HG03558 (cell line): ENCODE results near the gene ARSG.

Source experiments
- ATAC-seq: cut with Tn5 transposase; IDR thresholded peaks from one replicate; pipeline ENCODE4 v1.9.1; 2021; ENCODE audit warnings: moderate number of reproducible peaks; ENCODE audit not compliant: unreplicated experiment; ENCODE audit errors: extremely low read depth

ARSG gene

DNA sequence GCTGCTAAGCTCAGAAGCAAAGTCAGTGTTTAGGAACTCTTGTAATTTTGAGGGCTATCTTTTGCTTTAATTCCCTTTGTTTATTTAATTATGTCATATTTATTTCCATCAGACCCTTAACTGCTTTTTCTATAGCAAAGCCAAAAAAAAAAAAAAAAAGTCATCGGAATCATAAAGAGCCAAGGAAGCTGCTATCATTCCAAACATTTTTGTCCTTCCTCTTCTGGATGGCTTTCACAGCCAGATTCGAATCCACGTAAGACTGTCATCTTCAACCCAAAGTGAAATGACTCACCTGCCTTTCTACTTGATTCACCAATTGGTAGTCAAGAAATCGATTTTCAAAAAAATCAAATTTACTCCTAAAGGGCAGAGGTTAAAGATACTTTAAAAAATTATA, 127.6 kb downstream of the ARSG start:
- no peak for ATAC-seq

DNA sequence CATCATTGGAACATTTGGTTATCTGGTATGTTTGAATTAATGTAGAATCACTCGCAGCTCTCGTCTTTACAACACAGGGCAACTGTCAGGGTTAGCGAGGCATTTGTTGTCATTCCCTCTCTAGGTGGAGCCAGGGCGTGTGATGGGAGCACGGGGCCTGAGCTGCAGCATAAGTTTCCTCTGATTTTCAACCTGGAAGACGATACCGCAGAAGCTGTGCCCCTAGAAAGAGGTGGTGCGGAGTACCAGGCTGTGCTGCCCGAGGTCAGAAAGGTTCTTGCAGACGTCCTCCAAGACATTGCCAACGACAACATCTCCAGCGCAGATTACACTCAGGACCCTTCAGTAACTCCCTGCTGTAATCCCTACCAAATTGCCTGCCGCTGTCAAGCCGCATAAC, 128.8 kb downstream of the ARSG start:
- no peak for ATAC-seq

DNA sequence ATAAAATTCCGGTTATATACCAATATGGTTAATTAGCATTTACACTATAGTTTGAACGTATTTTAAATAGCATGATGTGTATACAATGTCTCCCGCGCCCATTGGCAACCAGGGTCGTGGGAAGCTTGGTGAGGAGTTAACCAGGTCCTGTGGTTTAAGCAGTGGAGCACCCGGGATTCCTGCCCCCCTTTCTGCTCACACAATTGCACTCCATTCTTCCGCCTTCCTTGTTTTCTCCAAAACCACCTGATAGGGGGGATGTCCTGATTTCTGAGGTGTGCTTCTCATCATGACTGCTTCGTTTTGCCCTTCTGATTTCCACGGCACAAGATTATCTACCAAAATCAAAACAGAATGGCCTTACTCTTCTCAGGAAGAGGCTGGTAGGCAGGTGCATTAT, 130.2 kb downstream of the ARSG start:
- no peak for ATAC-seq

DNA sequence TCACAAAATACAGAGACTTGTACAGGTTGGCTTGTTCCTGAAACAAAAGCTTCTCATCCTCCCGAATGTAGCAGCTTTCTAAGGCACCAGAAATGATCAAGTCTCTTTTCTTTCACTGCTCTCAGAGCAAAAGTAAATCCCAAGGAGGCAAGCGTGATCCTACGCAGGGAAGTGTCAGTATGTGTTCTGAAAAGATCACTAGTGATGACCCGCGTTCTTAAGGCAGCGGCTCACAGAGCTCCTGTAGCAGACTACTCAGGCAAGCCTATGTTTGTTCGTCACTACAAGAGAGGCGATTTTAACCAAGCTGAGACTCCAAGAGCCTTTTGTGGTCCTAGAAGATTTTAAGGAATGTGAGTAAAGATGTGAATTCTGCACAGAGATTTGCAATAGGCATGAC, 131.5 kb downstream of the ARSG start:
- ATAC-seq: no peak

DNA sequence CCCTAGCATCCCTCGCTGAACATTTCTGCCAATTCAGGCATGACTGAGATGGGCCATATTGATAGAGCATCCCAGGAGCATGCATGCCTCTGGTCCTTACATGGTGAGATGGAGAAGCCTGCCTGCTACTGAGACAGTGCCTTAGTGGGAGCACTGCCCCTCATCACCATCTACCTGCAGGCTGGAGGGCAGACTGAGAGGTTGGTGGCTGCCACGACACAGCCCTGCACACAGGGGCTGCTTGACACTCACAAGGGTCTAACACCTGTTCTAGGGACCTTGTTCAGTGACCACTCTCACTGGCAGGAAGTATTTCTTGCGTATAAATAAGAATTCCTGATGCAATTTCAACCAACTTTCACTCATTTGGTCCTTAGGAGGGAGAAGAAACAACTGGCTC, 132.0 kb downstream of the ARSG start:
- no peak for ATAC-seq

DNA sequence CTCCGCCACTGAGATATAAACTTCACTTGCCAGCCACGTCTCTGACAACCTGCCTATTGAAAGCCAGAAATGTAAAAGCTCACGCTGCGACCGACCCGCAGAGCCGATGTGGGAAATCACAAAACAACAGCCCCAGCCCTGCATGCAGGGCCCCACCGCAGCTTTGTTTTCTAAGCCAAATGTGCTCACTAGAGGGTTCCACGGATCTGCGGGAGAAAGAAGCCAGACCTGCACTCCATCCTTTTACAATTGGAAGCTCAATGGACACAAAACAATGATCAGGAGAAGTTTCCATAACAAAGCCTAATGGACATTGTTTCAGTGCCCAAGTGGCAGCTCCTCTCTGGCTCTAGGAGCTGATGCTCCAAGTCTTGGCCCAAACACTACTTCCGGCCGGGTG, 132.9 kb downstream of the ARSG start:
- no peak for ATAC-seq

DNA sequence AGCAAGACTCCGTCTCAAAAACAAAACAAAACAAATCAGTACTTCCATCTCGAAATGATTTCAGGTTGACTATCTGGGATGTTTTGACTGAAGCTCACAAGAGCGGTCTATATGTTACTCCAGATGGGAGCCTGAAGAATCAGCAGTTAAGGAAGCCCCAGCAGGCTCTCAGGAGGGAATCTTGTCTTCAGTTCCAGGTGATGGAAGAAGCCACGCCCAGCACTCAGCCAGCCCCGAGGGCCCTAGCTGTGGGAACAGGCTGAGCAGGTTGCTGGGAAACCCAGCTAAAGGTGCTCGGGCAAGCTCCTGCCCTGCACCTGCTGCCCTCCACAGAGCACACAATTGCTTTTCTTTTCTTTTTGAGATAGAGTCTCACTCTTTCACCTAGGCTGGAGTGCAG, 133.6 kb downstream of the ARSG start:
- ATAC-seq: no peak

DNA sequence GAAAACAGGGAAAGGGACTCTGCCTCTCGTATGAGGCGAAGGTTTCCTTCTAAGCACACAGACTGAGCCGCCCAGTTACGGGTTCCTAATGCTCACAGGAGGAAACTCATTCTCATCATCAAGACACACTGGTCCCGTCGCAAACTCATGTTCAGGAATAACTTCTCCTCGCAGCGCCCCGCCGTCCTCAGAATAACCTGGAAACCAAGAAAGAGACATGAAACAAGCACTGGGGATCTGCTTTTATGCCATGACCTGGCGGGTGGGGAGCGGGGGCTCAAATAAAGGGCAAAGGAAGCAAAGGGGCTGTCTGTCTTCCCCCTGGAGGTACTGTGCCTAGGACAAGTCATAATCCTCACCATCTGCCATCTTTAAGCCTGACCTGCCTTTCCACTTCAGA, 134.7 kb downstream of the ARSG start:
- ATAC-seq: no peak

DNA sequence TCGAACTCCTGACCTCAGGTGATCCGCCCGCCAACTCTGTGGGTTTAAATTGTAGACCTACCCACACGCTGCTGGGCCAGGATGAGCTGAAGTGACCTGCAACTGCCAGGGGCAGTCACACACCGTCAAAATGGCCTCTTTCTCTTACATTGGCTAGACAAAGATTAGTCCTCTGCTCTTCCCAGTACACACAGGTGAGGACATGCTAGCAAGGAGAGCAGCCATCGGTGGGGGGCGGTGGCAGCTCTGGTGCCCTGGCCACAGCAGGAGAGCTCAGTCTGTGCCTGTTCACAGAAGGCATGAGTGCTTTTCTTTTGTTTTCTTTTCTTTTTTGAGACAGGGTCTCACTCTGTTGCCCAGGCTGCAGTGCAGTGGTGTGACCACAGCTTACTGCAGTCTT, 136.3 kb downstream of the ARSG start:
- no peak for ATAC-seq

DNA sequence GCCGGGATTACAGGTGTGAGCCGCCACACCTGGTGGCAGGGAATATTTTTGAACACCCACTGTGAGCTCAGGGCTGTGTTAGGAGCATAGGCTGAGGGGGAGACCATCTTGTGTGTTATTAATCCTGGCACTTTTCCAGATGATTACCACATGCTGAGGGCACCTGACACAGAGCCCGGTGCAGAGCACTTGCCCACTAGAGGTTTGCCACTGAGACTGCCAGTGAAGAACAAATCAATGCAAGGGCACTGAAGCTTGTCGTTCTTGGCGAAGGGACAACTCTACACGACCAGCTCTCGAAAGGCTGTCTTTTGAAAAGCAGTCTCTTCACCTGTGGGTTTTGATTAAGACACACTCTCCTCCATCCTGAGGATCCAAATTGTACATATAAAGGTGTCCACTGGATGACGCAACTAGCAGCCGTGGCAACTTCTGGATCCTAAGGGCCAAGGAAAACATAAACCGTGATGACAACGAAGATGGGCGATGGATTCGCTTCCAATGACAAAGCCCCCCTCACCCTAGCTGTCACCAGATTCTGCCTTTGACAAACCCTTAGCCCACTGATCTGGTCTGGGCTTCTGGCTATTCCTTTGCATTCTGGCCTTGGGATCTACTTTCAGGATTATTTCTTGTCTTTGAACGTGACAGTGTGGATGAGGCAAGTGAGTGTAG, 137.3 kb downstream of the ARSG start:
- no peak for ATAC-seq

DNA sequence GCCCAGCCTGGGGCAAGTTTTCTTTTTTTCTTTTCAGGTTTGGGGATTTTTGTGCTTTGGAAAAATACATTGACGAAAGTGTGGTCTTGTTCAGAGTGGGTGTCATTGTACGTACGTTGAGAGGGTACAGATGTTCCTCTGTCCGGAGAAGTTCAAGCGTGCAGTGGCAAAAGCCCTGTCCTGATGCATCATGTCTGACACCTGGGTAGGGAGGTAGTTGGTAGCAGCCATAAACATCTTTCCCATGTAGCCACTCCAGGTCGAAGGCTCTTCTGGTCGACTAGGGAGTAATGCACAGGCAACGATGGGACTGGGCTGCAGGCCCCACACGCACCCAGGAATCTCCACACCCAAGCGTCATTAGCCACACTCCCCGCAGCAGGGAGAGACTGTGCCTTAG, 138.6 kb downstream of the ARSG start:
- ATAC-seq: no peak

DNA sequence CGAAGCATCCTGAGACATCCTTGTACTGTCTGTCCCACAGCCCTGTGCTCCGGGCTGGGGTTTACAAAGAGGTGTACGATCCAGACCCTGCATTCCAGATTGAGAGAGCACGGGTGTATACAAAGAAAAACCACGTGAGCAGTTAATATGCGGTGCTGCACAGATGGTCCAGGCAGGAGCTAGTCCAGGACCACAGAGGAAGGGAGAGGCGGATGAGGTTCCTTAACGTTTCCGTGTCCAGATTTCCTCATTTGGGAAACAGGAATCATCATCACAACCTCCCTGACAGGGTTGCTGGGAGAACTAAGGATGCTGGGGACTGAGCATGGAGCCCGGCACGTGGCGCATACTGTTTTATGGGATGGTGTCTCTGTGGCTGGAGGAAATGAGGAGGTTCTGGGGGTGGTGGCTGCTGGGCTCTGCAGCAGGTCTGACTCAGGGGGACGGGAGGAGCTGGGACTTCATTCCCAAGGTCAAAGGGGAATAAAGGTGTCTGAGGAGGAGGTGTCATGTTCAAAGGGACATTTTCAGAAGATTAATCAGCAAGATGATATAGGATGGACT, 139.8 kb downstream of the ARSG start:
- ATAC-seq: no peak

DNA sequence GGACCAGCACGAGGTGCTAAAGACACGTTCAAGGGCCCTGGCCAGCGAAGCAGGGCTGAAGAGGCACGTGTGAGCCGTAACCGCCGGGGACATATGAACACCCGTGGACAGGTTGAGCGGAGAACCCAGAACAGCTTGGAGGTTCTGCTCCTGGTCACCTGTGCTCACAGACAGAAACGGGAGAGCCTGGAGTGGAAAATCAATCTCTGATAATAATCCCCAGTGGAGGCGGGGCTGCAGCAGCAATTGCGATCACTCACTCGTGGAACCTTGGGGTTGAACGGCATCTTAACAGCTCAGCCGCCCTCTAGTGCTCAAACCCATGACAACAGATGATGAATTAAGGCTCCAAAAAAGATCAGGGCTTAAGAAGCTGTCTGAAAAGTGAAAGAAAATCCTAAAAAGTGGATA, 140.4 kb downstream of the ARSG start:
- no peak for ATAC-seq

DNA sequence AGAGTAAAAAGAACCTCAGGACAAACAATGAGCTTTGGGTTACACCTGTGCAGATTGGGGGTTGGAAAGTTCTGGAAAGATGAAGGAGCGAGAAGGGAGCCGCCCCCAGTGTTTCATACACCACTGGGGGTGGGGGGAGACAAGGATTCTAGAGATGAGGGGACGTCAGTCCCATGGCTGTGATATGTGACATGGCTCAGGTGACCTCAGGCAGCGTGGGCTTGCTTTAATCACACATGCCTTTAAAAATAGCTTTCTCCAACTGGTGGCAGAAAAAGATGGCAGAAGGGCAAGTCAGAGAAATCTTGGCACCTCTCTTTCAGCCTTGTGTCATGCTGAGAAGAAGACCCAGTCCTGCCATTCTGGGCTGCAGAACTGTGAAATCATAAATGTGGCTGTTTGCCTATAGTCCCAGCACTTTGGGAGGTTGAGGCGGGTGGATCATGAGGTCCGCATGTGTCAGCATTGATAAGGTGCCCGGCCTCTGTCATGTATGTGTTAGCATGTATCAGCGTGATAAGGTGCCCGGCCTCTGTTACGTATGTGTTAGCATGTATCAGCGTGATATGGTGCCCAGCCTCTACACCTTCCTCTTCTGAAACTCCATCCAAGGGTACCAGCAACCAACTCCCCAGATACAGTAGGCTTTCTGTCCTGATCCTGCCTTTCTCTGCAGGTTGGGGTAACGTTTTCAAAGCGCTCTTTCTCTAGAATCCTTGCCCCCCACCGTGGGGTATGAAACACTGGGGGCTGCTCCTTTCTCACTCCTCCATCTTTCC, 141.0 kb downstream of the ARSG start:
- ATAC-seq: no peak

DNA sequence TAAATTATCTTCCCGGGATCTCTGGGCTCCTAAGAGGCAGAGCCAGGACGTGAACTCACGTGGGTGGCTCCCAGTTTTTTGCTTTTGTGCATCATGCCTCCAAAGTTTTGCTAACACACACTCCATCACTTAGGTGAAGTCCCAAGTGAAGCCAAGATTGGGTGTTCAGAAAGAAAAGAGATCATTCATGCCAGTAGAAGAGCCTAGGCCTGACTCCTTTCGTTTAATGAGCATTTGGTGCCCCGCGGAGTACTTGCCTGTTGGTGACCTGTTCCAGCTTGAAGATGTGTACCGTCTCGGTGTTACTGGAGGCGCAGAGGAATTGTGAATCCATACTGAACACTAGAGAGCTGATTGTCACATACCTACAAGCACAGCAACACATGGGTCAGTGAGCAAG, 141.9 kb downstream of the ARSG start:
- no peak for ATAC-seq

DNA sequence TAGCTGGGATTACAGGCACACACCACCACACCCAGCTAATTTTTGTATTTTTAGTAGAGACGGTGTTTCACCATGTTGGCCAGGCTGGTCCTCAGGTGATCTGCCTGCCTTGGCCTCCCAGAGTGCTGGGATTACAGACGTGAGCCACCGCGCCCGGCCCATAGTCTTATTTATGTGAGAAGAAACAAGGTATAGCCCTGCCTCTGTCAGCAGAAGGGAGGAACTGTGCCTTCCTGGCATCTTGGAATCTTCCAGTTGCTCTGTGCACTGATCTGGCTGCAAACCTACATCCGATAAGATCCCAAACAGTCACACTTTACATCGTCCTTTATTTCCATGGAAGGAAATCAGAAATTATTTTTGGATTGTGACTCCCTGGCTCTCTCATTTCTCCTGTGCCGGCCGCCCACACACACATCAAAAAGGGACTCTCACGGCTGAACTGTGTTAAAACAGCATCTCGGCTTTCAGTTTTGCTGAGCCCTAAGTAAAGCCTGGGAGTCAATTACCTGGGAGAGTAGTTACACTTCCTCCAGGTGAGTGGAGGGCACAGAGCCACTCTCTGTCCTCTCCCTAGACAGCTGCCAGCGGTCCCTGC, 142.7 kb downstream of the ARSG start:
- no peak for ATAC-seq

DNA sequence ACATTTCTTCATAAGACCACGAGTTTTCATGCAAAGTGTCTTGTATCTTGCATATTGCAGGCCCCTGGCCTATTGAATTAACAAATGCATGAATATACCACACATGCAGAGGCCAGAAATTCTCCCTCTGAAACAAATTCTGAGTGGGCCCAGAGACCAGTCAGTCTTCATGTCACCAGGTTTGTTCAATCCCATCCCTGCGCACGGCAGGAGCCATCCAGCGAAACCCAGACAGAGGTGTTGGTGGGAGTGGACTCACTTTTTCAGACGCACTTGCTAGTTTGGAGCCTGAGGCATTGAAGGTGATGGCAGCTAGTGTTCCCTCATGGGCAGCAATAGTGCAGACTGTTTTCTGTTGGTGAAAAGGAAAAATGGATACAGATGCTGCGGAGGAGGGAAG, 144.1 kb downstream of the ARSG start:
- no peak for ATAC-seq

DNA sequence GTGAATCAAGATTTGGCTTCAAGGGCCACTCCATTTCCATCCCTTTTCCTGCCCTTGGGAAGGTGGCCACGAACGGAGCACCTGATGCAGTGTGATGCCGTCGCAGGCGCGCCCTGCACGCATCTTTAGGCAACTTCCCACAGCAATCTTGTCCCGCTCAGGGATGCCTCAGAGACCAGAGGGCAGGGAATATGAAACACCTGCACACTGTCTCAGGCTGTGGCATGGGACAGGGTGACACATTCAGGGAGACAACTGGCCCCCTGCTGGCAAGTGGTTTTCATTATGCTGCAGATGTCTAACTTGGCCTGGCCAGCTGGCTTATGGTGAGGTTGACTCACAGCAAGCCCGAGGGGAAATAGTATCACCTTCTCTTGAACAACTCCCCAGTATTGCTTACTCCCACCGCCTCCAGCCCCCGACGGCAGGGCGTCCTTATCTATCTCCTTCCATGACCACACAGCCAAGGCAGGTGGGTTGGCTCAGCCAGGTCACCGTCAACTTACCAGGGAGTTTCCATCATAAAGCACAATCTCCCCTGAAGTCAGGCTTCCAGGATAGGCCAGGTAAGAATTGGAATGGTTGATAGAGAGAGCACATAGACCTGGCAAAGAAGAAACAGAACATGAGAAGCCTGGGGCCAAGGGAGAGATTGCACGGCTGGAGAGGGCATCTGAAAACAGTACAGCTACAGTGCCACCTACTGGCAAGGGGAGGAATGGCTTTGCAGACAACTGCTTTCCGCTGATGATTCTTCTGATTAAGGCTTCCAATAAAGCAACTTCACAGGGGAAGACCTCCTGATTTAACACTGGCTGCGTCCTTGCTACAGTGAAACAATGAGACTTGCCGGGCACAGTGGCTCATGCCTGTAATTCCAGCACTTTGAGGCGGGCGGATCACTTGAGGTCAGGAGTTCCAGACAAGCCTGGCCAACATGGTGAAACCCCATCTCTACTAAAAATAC, 144.9 kb downstream of the ARSG start:
- ATAC-seq: no peak

DNA sequence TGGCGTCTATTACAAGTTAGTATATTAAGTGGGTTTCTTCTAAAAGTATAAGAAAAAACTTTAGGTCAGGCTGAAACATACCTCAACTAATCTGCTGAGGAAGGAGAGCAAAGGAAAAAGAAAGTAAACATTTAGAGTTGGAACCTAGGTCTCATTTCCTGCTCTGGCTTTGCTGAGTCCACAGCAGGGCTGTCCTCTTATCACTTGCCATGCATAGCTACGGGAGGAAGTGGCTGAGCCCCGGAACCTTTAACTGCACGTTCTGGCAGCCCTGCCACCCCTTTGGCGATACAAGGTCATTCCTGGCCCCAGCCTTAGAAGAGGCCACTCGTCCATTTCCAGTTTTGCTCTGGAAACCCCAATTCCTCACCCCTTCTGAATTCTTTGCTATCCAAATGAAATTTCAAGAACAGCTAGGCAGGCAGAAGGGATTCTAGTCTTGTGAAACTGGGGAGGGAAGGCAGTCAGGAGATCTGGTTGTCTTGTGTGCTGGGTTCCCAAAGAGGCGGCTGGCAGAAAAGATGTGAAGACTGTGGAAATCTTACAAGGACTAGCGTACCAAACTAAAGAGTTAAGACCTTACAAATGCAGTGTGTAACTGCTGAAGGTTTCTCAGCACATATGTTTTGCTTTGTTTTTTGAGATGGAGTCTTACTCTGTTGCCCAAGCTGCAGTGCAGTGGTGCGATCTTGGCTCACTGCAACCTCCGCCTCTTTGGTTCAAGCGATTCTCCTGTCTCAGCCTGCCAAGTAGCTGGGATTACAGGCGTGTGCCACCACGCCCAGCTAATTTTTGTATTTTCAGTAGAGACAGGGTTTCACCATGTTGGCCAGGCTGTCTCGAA, 146.9 kb downstream of the ARSG start:
- ATAC-seq: no peak
